Uterus (tissue), 2 donors: ENCODE measurements around the gene DRAP1.

ENCODE experiments used
- POLR2A ChIP-seq, 2 donors: fragments of 450-650 bp; IDR thresholded peaks; one replicate each; pipeline ENCODE4 v1.6.1; 2016; ENCODE audit warnings: antibody characterized with exemption in 2 of 2, mild to moderate bottlenecking in 1 of 2, moderate library complexity in 1 of 2
- TF ChIP-seq, protein P1 (sequence below), 4 experiments: fragments of 200-600 bp in 2 of 4; fragments of 450-650 bp in 2 of 4; sonication (generic) in 2 of 4; IDR thresholded peaks; one replicate each; pipeline ENCODE4 v1.5.1; 2016 to 2019; ENCODE audit warnings: antibody characterized with exemption in 4 of 4, mild to moderate bottlenecking in 2 of 4, moderate library complexity in 1 of 4

DNA sequence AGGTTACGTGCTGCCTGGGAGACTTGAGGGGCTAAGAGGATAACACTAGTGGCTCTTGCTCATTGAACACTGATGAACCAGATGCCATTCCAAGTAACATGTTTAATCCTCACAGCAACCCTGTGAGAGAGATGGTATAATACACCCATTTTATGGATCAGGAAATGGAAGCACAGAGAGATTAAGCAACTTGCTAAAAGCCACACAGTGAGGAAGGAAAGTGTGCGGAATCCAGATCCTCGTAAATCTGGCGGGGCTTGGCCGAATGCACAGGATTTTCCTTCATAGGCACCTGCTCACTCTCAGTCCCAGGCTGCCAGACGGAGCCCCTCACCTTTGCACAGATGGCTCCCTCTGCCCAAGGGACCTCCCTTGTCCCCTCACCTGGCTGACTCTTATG lies 11.3 kb upstream of the DRAP1 start:
- TF ChIP-seq, protein P1, sequence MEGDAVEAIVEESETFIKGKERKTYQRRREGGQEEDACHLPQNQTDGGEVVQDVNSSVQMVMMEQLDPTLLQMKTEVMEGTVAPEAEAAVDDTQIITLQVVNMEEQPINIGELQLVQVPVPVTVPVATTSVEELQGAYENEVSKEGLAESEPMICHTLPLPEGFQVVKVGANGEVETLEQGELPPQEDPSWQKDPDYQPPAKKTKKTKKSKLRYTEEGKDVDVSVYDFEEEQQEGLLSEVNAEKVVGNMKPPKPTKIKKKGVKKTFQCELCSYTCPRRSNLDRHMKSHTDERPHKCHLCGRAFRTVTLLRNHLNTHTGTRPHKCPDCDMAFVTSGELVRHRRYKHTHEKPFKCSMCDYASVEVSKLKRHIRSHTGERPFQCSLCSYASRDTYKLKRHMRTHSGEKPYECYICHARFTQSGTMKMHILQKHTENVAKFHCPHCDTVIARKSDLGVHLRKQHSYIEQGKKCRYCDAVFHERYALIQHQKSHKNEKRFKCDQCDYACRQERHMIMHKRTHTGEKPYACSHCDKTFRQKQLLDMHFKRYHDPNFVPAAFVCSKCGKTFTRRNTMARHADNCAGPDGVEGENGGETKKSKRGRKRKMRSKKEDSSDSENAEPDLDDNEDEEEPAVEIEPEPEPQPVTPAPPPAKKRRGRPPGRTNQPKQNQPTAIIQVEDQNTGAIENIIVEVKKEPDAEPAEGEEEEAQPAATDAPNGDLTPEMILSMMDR (IDR thresholded peaks at IDR 0.05) = no peak
- no peak for TF ChIP-seq POLR2A (IDR thresholded peaks at IDR 0.05)
